Activated CD4-positive, alpha-beta T cell treated with anti-CD3 and anti-CD28 coated beads, Interleukin-2, amount 50 U/mL, for 16 hours (primary cell): ENCODE measurements around the gene WNT10A.
A peak's percentile ranks its signal among the peaks of the same experiment; 100 is the strongest.

Experiments
- DNase-seq: peaks from one replicate; pipeline ENCODE4 v3.0.0-alpha.2; 2020

Gene WNT10A

DNA sequence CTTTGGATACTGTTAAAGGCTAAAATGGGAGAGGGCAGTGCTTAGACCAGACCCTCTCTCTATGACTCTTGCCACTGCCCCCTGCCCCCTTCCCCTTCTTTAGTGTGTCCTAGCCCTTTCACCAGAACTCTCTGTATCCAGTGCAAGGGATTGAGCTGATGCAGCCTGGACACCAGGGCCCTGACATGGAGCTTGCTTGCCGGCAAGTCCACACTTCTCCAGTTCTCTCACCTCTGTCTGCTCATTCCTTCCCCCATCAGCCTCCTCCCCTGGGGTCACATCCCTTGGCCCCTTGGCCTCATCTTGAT, 22.6 kb upstream of the WNT10A start:
- DNase-seq: no peak

DNA sequence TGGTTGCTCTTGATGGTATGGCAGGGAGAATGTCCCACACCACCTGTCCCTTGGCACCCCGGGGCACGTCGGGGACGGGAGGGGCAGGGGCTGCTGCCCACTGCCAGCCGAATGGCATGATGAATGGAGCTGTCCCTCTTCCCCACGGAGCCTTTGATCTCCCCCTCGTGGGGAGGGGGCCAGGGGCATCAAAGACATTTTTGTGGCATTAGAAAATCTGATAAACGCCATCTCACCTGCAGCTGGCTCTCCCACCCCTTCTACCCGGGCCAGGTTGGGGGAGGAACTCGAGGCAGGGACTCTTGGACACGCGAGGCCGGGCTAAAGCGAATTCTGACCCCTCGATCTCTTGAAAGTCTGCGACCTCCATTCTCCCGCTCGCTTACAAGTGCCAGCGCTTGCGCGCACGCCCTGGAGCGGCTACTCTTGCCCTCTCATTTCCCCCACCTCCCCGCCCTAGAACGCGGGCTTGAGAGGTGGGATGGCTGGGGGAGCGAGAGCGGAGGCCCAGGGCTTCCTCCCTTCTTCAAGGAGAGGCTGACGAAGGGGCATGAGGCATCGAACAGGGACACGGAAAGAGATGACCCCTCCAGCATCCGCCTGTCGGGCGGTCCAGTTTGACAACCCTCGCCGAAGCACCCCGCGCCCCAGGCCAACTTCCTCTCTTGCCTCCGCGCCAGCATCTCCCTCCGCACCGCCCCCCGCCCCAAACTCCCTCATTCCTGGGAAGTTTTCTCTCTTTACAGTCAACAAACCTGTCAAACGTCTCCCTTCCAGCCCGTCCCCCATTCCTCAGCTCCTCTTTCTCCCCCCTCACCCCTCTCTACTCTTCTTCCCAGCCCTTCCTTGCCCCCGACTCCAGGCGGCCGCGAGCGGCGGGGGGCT, 21.7 kb upstream of the WNT10A start:
- DNase-seq: no peak

DNA sequence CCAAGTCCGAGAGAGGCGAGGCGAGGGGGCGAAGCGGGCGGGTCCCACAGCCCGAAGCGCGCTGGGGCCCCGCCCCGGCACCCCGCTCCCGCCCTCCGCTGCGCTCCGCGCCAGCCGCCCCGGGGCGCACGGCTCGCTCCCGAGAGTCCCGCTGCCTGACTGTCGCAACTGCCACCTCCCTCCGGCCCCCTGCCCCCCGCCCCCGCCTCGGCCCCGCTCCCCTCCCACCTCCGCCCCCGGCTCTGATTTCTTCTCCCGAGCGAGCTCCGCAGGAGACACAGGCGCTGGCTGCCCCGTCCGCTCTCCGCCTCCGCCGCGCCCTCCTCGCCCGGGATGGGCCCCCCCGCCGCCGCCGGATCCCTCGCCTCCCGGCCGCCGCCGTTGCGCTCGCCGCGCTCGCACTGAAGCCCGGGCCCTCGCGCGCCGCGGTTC, 21.1 kb upstream of the WNT10A start, which contains the start of gene WNT6:
TSS of gene WNT6 (plus strand) at position 250 of the 432 bp plus-strand sequence. CDS start 233 bp downstream, outside the sequence.
- no peak for DNase-seq

DNA sequence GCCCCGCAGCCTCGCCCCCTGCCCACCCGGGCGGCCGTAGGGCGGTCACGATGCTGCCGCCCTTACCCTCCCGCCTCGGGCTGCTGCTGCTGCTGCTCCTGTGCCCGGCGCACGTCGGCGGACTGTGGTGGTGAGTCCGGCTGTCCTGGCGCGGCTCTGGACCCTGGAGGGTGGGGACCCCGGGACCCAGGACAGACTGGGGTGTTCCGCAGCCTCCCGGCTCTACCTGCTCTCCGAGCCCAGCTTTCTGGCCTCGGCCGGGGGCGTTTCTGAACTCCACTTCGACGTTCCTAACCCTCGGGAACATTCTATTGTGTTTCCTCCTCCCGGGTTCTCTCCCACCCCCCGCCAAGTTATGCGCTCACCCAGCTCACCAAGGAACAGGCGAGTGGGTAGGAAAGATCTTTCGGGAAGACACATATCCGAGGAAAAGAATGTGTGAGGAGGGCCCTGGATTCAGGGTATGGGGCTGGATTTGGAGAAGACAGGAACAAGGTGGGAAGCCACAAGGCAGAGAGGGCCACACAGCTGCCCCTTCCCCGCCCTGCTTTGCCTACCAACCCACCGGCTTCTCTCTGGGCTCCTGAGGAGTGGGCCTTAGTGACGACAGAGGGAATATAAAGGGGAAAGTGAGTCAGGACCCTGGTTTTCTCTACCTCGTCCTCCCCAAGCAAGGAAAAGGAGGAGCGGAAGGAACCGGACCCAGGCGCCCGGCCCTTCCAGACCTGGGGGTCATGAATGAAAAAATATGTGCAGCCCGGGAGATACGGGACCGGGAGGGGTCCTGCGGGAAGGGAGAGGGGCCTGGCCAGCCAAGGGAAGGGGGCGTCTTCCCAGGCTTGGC, 20.4 kb upstream of the WNT10A start:
- DNase-seq: no peak

DNA sequence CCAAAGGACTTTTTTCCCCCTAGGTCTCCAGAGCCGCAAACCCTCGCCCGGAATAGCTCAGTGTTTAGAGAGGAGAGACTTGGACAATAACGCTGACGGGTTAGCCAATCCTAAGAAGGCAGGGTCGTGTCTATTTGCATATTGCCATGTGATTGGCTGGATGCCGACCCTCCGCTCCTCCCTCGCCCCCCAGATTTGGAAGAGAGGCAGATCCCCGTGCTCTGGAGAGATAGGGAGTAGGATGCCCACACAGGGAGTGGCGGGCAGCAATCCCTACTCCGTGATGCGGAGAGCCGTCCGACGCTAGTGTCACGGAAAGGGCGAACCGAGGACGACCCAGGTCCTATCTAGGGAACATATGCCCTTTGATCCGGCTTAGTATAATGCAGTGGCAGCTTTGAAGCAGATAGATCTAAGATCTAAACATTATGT, 19.7 kb upstream of the WNT10A start:
- DNase-seq: no peak

DNA sequence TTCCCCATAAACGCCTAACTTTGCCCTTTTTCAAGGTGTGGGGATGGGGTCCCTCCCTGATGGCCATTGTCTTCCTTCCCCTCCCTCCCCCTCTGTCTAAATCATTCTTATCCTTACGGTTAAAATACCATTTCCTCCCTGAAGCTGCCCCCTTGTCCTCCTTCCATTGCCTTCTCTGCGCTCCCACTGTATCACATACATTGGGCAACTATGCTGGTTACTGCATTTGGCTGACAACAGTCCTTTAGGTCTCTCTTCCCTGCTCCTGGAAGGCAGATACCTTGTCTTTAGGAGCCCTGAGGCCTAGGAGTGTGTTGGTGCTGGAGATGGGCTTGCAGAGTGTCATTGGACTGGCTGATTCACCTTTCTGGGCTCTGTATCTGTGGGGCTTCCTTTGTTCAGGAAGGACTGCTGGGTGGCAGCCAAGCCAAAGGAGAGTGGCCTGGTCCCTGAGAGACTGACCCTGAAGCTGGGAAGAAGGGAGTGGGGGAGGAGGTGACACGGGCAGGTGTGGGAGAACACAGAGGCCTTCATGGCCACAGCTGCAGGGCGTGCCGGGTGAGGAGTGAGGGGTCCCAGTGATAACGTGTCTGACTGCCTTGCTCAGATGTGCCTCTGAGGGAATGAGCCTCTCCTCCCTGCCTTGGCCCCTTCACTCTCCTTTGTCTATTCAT, 18.9 kb upstream of the WNT10A start:
- DNase-seq: no peak

DNA sequence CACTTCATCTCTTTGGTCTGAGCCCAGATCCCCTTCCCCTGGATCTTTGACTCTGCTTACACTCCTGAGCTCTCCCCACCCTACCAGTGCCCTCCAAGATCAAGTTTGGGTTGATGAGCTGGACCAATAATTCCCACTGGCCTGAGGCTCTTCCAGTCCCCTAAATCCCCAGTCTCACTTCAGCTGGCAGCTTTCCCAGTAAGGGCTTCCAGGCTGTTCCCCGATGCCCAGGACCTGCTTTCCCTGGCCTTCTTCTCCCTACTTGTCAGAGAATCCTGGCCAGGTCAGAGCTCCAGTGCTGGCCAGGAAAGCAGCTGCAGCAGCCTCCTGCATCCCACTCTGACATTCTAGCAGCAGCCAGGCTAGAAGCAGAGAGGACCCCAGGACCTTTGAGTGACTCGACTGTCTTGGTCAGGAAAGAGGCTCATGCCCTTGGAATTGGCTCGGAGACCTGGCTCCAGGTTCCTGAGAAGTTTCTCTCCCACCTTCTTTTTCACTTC, 17.6 kb upstream of the WNT10A start:
- no peak for DNase-seq

DNA sequence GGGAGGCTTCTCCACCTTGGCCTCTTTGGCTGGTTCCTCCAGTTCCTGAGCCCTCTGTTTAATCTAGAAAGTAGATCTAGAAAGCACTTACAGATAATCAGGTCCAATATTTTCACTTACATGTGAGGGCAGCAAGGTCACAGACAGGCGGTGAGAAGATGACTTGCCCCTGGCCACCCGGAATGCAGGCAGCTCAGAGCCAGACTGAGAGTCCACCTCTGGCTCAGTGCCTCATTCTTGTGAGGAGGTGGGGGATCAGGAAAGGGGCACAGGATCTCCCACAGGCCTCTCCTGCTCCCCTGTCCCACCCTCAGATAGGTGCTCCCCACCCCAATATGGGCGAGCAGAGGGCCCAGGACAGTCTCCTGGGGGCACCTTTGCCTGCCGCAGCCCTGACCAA, 15.3 kb upstream of the WNT10A start:
- no peak for DNase-seq

DNA sequence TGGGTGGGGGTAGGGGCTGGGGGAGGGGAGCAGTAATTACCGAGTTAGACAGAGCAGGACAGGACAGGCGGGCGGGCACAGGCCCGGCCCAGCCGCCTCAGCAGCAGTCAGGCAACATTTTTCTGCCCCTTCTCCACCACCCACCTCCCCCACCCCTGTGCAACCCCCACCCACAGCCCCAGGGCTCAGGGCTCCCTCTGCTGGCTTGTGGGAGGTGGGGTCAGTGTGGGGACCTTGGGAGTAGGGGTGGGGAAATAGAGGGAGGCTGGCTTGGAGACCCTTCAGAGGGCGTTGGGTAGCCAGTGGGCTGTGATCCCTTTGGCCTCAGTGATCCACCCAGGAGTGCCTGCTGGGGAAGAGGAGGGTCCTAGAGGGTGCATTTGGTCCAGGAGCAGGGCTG, 14.7 kb upstream of the WNT10A start:
- DNase-seq: no peak

DNA sequence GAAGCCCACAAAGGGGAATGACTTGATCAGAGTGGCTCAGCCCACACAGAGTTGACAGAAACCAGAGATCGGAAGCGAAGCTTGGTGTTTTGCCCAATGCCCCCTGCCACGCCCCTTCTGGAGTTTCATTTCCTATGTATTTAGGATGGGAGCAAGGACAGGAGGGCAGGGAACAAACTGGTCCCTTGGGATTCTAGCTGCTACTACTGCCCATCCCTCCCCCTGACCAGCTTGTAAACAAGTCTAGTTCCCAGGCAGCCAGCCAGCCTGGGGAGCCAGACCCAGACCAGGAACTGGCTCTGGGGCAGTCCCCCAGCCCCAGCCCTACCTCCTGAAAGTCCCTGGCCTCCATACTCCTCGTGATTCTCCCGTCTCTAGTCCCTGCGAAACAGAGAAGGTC, 12.8 kb upstream of the WNT10A start:
- DNase-seq: no peak

DNA sequence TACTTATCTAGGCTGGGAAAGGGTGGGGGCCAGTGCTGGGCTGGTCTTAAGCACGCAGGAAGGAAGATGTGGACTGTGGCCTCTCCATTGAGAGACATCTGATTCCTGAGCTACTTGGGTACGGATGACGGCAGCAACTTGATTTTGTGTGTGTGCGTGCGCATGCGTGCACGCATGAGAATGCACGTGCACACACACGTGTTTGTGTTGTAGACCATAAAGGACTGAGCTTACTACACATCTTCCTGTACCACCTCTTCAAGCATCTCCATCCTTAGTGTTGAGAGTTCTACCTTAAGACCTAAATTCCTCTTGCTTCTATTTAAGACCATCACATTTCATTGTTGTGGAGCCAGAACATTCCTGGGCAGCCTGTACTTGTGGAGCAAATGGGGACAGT, 11.6 kb upstream of the WNT10A start:
- no peak for DNase-seq

DNA sequence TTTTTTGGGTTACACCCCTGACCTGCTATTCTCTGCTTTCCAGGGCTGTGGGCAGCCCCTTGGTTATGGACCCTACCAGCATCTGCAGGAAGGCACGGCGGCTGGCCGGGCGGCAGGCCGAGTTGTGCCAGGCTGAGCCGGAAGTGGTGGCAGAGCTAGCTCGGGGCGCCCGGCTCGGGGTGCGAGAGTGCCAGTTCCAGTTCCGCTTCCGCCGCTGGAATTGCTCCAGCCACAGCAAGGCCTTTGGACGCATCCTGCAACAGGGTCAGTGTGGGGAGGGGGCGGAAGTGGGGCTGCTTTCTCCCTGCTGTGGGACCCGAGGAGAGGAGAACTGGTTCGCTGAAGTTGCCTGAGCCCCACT, 9.7 kb upstream of the WNT10A start:
- DNase-seq: no peak

DNA sequence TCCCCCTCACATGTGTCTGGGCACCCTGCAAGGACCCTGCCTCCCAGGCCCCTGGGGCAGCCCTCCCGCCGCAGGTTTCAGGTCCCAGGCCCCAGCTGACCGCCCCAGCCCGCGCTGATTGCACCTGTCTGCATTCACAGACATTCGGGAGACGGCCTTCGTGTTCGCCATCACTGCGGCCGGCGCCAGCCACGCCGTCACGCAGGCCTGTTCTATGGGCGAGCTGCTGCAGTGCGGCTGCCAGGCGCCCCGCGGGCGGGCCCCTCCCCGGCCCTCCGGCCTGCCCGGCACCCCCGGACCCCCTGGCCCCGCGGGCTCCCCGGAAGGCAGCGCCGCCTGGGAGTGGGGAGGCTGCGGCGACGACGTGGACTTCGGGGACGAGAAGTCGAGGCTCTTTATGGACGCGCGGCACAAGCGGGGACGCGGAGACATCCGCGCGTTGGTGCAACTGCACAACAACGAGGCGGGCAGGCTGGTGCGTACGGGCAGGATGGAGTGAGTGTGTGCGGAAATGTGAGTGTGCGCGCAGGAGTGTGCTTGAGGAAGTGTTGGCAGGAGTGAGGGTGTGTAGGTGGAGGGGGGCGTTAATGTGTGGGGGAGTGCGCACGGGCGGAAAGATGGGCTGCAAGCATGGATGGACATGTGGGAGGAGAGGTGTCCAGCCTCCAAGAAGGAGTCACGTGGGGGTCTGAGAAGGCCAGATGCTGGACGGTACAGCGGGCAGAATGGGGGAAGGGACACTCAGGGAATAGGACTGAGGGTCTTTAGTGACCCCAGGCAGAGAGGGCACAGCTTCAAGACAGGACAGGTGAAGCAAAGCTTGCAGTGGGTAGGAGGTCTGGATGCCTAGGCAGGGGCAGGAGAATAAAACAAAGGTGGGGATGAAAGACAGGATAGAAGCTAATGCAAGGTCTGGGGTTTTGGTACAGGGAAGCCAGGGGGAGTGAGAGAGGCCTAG, 9.0 kb upstream of the WNT10A start:
- no peak for DNase-seq

DNA sequence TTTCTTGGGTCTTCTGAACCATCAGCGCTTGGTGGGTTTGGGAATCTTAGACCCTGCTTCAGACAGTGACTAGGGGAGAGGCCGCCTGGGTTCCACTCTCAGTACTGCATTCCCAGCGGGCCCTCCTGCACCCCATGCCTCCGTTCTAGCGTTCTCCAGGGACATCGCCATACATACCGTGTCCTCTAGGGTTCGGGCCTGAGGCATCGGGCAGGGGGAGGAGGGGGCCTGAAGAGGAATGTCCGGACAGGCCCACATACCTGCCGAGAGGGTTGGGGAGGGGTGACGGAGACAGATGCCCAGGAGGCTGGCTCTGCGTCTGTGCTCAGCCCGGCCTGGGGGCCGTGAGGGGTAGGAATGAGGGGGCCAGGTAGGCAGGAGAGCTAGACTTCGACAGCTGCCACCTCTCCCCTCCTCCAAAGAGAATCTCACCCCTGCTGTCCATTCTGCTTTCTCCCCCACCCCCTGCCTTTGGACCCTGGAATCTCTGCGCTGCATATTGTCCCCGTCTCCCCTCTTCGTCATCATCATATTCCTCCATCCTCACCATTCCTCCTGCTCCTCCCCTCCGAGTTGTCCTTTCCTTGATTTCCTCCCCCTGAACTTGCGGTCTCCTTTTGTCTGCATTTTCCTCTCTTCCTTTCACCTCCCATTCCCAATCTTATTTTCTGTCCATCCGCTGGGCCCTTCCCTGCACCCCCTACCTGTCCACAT, 7.8 kb upstream of the WNT10A start:
- no peak for DNase-seq

DNA sequence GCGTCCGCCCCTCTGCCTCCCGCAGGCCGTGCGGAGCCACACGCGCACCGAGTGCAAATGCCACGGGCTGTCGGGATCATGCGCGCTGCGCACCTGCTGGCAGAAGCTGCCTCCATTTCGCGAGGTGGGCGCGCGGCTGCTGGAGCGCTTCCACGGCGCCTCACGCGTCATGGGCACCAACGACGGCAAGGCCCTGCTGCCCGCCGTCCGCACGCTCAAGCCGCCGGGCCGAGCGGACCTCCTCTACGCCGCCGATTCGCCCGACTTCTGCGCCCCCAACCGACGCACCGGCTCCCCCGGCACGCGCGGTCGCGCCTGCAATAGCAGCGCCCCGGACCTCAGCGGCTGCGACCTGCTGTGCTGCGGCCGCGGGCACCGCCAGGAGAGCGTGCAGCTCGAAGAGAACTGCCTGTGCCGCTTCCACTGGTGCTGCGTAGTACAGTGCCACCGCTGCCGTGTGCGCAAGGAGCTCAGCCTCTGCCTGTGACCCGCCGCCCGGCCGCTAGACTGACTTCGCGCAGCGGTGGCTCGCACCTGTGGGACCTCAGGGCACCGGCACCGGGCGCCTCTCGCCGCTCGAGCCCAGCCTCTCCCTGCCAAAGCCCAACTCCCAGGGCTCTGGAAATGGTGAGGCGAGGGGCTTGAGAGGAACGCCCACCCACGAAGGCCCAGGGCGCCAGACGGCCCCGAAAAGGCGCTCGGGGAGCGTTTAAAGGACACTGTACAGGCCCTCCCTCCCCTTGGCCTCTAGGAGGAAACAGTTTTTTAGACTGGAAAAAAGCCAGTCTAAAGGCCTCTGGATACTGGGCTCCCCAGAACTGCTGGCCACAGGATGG, 7.1 kb upstream of the WNT10A start:
- no peak for DNase-seq

DNA sequence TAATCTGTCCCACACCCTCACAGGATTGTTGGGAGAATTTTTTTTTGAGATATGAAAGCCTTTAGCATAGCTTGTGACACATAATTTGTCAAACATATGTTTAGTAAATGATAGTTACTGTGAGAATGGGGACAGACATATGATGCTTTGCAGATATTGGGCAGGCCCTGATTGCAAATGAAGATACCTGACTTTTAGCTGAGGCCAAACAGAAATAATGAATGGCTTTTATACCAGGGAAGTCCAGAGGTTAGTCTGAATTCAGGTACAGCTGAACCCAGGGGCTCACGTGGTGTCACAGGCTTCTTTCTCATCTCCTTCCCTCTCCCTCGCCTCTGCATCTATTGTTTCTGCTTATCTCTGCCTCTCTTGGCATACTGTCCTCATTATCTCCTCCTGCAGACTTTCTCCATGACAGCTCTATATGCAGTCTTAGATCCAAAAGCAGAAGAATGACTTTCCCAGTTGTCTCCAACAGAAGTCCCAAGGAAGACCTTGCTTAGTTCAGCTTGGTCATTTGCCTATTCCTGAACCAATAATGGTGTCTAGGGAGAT, 4.9 kb upstream of the WNT10A start:
- DNase-seq: no peak

DNA sequence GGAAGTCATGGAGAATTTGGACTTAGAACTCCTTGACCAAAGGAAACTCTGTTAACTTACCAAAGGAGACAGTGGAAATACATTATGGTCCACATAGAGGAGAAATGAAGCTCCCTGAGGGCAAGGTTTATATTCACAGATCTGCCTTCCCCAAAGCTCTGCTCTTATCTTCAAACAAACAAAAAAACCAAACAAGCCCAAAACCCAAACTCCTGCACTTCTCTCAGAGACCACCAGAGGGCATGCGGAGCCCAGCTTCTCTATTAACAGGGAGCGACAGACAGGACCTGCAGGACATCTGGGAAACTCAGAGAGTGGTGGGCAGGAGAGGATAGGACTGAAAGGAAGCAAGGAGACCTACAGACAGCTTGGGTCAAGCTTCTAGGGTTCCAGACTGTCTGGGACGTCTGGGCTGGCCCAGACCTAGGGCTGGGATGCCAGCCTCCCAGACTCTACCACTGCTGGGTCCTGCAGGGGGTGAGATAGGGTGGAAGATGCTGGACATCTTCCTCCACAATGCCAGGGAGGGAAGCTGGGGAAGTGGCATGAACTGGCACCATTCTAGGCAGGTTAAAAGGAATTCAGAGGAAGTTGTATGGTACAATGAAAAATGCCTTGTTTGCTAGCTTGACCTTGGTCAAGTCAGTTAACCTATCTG, 4.0 kb upstream of the WNT10A start:
- peak; percentile 72 for DNase-seq

DNA sequence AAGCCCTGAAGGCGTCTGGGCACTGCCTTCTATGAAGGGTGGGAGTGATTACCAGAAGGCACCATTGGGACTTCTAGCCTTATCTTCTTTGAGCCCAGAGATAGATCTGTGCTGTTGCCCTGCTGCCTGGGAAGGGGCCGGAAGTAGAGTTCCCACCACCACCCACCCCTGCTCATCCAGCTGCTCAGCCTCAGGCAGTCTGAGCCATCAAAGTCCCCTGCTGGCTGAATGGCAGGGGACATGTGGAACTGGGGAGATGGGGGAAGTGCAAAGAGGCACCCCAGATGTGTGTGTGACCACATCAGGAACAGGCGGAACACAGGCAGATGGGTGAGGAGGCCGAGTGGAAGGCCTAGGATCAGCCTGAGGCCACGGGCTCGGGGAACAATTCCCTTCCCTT, 3.3 kb upstream of the WNT10A start:
- DNase-seq: no peak

DNA sequence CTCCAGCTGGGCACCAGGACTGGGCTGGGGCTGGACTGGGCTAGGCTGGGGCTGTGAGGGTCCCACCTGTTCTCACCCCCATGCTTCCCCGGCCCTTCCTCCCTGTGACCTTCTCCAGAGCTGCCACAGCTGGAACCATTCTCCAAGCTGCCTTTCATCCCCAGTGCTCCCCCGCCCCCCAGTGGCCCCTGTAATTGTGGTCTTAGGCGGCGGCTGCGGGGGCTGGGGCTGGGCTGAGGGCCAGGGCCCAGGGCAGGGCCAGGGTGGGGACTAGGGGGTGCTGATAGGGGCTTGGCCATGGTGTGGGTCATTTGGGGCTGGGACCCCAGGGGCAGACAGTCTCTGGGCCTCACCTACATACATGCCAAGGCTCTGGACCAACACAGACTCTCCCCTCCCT, 2.8 kb upstream of the WNT10A start:
- no peak for DNase-seq

DNA sequence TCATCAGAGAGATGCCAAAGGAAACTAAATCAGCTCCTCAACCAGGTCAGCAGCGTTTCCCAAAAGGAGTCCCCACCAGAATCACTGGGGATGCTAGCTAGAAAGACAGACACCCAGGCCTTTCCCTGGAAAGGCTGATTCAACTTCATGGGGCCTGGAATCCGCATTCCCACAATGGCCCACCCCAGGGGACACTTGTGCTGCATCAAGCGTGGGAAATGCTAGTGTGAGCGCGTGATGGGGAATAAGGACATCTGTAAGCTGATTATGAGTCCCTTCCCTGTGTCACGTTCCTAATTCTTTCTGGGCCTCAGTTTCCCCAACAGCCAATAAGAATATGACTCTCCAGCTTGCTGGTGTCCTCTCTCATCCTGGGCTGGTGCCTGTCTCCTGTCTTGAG, 2.2 kb upstream of the WNT10A start:
- DNase-seq: no peak
